NCI-H446 treated with DMSO at 0.1 percent for 48 hours (cell line): ENCODE measurements around the gene CHN2.

Experiments used
- DNase-seq: peaks from one replicate; lab custom pipeline; 2025; lab: John Stamatoyannopoulos, UW

The CHN2 gene

GRCh38 chr7:29194594-29195427 is at the start of gene CHN2:
Gene CHN2, plus strand, starts transcription at chr7:29194775.
- no peak for DNase-seq

- DNase-seq = no peak
These were observed 49.0 kb upstream of the CHN2 start for GRCh38 chr7:29145553-29146056.

- no peak for DNase-seq
These were observed 48.4 kb upstream of the CHN2 start, which contains the start of gene CPVL for GRCh38 chr7:29146057-29146706. Gene CPVL, minus strand, starts transcription at chr7:29146537. Its CDS starts 25,476 bp downstream, at chr7:29121061.

GRCh38 chr7:29146888-29147609 is 47.5 kb upstream of the CHN2 start:
- DNase-seq = no peak

- DNase-seq = no peak
These were observed 46.8 kb upstream of the CHN2 start for GRCh38 chr7:29147821-29148220.

- no peak for DNase-seq
These were observed 45.5 kb upstream of the CHN2 start for GRCh38 chr7:29149036-29149435.

GRCh38 chr7:29150856-29151255 is 43.7 kb upstream of the CHN2 start:
- DNase-seq = no peak

GRCh38 chr7:29154076-29154475 is 40.5 kb upstream of the CHN2 start:
- no peak for DNase-seq

- DNase-seq = no peak
These were observed 37.6 kb upstream of the CHN2 start for GRCh38 chr7:29156907-29157452.

- DNase-seq = no peak
These were observed 35.7 kb upstream of the CHN2 start for GRCh38 chr7:29158795-29159423.

- DNase-seq = no peak
These were observed 34.5 kb upstream of the CHN2 start for GRCh38 chr7:29160080-29160479.

GRCh38 chr7:29161231-29161630 is 33.3 kb upstream of the CHN2 start:
- no peak for DNase-seq

GRCh38 chr7:29162577-29162976 is 32.0 kb upstream of the CHN2 start:
- DNase-seq = no peak

- DNase-seq = no peak
These were observed 30.7 kb upstream of the CHN2 start for GRCh38 chr7:29163854-29164253.

GRCh38 chr7:29167721-29168120 is 26.9 kb upstream of the CHN2 start:
- no peak for DNase-seq

GRCh38 chr7:29170781-29171180 is 23.8 kb upstream of the CHN2 start:
- DNase-seq = no peak

- no peak for DNase-seq
These were observed 21.1 kb upstream of the CHN2 start for GRCh38 chr7:29173458-29173857.

- no peak for DNase-seq
These were observed 16.5 kb upstream of the CHN2 start for GRCh38 chr7:29177963-29178600.

GRCh38 chr7:29179115-29179514 is 15.5 kb upstream of the CHN2 start:
- no peak for DNase-seq

GRCh38 chr7:29184599-29184998 is 10.0 kb upstream of the CHN2 start:
- no peak for DNase-seq

- DNase-seq = no peak
These were observed 9.0 kb upstream of the CHN2 start for GRCh38 chr7:29185613-29186012.
